Natural killer cell treated with Interleukin-12 subunit alpha and Interleukin-12 subunit beta and Interleukin-15 and Interleukin-18, amount 100 ng/mL, for 72 hours (primary cell): Measurements from ENCODE around the gene IFNB1. TPM values are rescaled to one million over a fixed set of nuclear protein-coding genes. Genes with fewer than 3 reads are reported as not detected.

Experiments
- ATAC-seq, 2 donors: fragments of 150-1000 bp; cut with Tn5 transposase in 1 of 2; sonication (Bioruptor Pico), chemical (Tn5 transposase) in 1 of 2; 2 replicates each; pipeline ENCODE4 v1.10.0; 2021
- DNase-seq: peaks from one replicate; pipeline ENCODE4 v3.0.0; 2022; ENCODE audit warnings: low spot score
- H3K27ac Mint-ChIP-seq, 2 donors: 1 replicate in 1 of 2; 2 replicates in 1 of 2; pipeline ENCODE4 v1.8.0; 2022; ENCODE audit warnings: mixed read lengths in 2 of 2, mild to moderate bottlenecking in 1 of 2, moderate library complexity in 1 of 2
- H3K27me3 Mint-ChIP-seq, 2 donors: 1 replicate in 1 of 2; 2 replicates in 1 of 2; pipeline ENCODE4 v1.8.0; 2022; ENCODE audit warnings: mixed read lengths in 2 of 2
- H3K36me3 Mint-ChIP-seq: one replicate; pipeline ENCODE4 v1.8.0; 2022; ENCODE audit warnings: mixed read lengths
- H3K4me1 Mint-ChIP-seq, 2 donors: 1 replicate in 1 of 2; 2 replicates in 1 of 2; pipeline ENCODE4 v1.8.0; 2022; ENCODE audit warnings: low read depth in 2 of 2, mixed read lengths in 2 of 2, mild to moderate bottlenecking in 1 of 2
- H3K4me3 Mint-ChIP-seq: one replicate; pipeline ENCODE4 v1.8.0; 2022; ENCODE audit warnings: mixed read lengths
- H3K9me3 Mint-ChIP-seq: 2 replicates; pipeline ENCODE4 v1.8.0; 2022; ENCODE audit warnings: mixed read lengths
- total RNA-seq, 2 donors: library from RNA; stranded (reverse); gene quantifications; one replicate each; pipeline ENCODE4 v1.2.3, GENCODE V29; 2022

Gene IFNB1
- total RNA-seq, 2 donors from 2014 or later, result not detected

- DNase-seq (no peak), ATAC-seq (no peak)
- H3K4me3 Mint-ChIP-seq, result no peak overlapping the region
- H3K36me3 Mint-ChIP-seq, result no peaks in the 10 kb centered on the region
- no peak overlapping the region for H3K27ac Mint-ChIP-seq
- H3K9me3 Mint-ChIP-seq, result no peaks in the 10 kb centered on the region
- peaks cover 12 to 13% of the 10 kb centered on the region in 2 donors for H3K4me1 Mint-ChIP-seq
- H3K27me3 Mint-ChIP-seq, result no peaks in the 10 kb centered on the region
Measured at GRCh38 chr9:21085005-21085404, 7.3 kb upstream of the IFNB1 start.

- ATAC-seq, result no peak
- Mint-ChIP-seq H3K4me1 (peaks cover 12 to 13% of the 10 kb centered on the region in 2 donors), H3K4me3 (no peak overlapping the region), H3K27ac (no peak overlapping the region), H3K9me3 (no peaks in the 10 kb centered on the region), H3K27me3 (no peaks in the 10 kb centered on the region), H3K36me3 (no peaks in the 10 kb centered on the region)
- no peak for DNase-seq
Measured at GRCh38 chr9:21084242-21084850, 6.6 kb upstream of the IFNB1 start.

- H3K4me1 Mint-ChIP-seq, result peaks cover 17 to 20% of the 10 kb centered on the region in 2 donors
- no peaks in the 10 kb centered on the region for H3K27me3 Mint-ChIP-seq
- no peak overlapping the region for H3K4me3 Mint-ChIP-seq
- DNase-seq, result no peak
- no peak overlapping the region for H3K27ac Mint-ChIP-seq
- no peak for ATAC-seq
- H3K9me3 Mint-ChIP-seq, result no peaks in the 10 kb centered on the region
- no peaks in the 10 kb centered on the region for H3K36me3 Mint-ChIP-seq
Measured at GRCh38 chr9:21082671-21083070, 4.9 kb upstream of the IFNB1 start.

- ATAC-seq (no peak), DNase-seq (no peak)
- H3K4me1 Mint-ChIP-seq, result peaks cover 17 to 20% of the 10 kb centered on the region in 2 donors
- peak overlapping the region in 1 of 2 donors; percentile 26 for H3K27ac Mint-ChIP-seq
- peak overlapping the region; percentile 28 for H3K4me3 Mint-ChIP-seq
- H3K9me3 Mint-ChIP-seq, result no peaks in the 10 kb centered on the region
- H3K27me3 Mint-ChIP-seq, result no peaks in the 10 kb centered on the region
- H3K36me3 Mint-ChIP-seq, result no peaks in the 10 kb centered on the region
Measured at GRCh38 chr9:21081999-21082398, 4.3 kb upstream of the IFNB1 start.

GRCh38 chr9:21081451-21081850, 3.7 kb upstream of the IFNB1 start:
- DNase-seq (no peak), ATAC-seq (no peak)
- Mint-ChIP-seq H3K36me3 (no peaks in the 10 kb centered on the region), H3K4me1 (peaks cover 17 to 20% of the 10 kb centered on the region in 2 donors), H3K27ac (peak overlapping the region in 1 of 2 donors; percentile 26), H3K9me3 (no peaks in the 10 kb centered on the region), H3K27me3 (no peaks in the 10 kb centered on the region), H3K4me3 (no peak overlapping the region)

GRCh38 chr9:21080793-21081192, 3.1 kb upstream of the IFNB1 start:
- no peak overlapping the region for H3K4me3 Mint-ChIP-seq
- H3K9me3 Mint-ChIP-seq, result no peaks in the 10 kb centered on the region
- no peak overlapping the region for H3K27ac Mint-ChIP-seq
- H3K36me3 Mint-ChIP-seq, result no peaks in the 10 kb centered on the region
- no peaks in the 10 kb centered on the region for H3K27me3 Mint-ChIP-seq
- peaks cover 17 to 20% of the 10 kb centered on the region in 2 donors for H3K4me1 Mint-ChIP-seq
- DNase-seq (no peak), ATAC-seq (no peak)

GRCh38 chr9:21078702-21079101, 960 bp upstream of the IFNB1 start:
- no peaks in the 10 kb centered on the region for H3K36me3 Mint-ChIP-seq
- H3K27ac Mint-ChIP-seq, result peak overlapping the region in 1 of 2 donors; percentile 12

GRCh38 chr9:21075484-21075883, 2.3 kb downstream of the IFNB1 start:
- H3K4me1 Mint-ChIP-seq, result peaks cover 4 to 8% of the 10 kb centered on the region in 2 donors
- no peak for ATAC-seq
- no peak overlapping the region for H3K4me3 Mint-ChIP-seq

More at GRCh38 chr9:21078702-21079101, 960 bp upstream of the IFNB1 start:
- ATAC-seq (no peak), DNase-seq (no peak)
- Mint-ChIP-seq H3K9me3 (no peaks in the 10 kb centered on the region), H3K27me3 (no peaks in the 10 kb centered on the region), H3K4me1 (peaks cover 17 to 20% of the 10 kb centered on the region in 2 donors), H3K4me3 (no peak overlapping the region)

GRCh38 chr9:21070906-21071305, 6.8 kb downstream of the IFNB1 start:
- ATAC-seq (no peak), DNase-seq (no peak)
- H3K27me3 Mint-ChIP-seq, result no peaks in the 10 kb centered on the region
- H3K4me3 Mint-ChIP-seq, result no peak overlapping the region
- no peaks in the 10 kb centered on the region for H3K9me3 Mint-ChIP-seq
- H3K4me1 Mint-ChIP-seq, result no peaks in the 10 kb centered on the region
- no peaks in the 10 kb centered on the region for H3K36me3 Mint-ChIP-seq
- no peak overlapping the region for H3K27ac Mint-ChIP-seq

More at GRCh38 chr9:21075484-21075883, 2.3 kb downstream of the IFNB1 start:
- no peak for DNase-seq
- Mint-ChIP-seq H3K27me3 (no peaks in the 10 kb centered on the region), H3K9me3 (no peaks in the 10 kb centered on the region), H3K27ac (no peak overlapping the region), H3K36me3 (no peaks in the 10 kb centered on the region)

- Mint-ChIP-seq H3K4me1 (no peaks in the 10 kb centered on the region), H3K9me3 (no peaks in the 10 kb centered on the region), H3K27ac (no peak overlapping the region), H3K36me3 (no peaks in the 10 kb centered on the region), H3K4me3 (no peak overlapping the region), H3K27me3 (no peaks in the 10 kb centered on the region)
- no peak for ATAC-seq
- DNase-seq, result no peak
Measured at GRCh38 chr9:21070171-21070571, 7.6 kb downstream of the IFNB1 start.

- no peaks in the 10 kb centered on the region for H3K27me3 Mint-ChIP-seq
- DNase-seq (no peak), ATAC-seq (no peak)
- peak overlapping the region; percentile 40 for H3K4me3 Mint-ChIP-seq
- no peaks in the 10 kb centered on the region for H3K9me3 Mint-ChIP-seq
- H3K27ac Mint-ChIP-seq, result peak overlapping the region in 1 of 2 donors; percentile 12
- peaks cover 16 to 21% of the 10 kb centered on the region in 2 donors for H3K4me1 Mint-ChIP-seq
- no peaks in the 10 kb centered on the region for H3K36me3 Mint-ChIP-seq
Measured at GRCh38 chr9:21060919-21061561, 16.7 kb downstream of the IFNB1 start.

GRCh38 chr9:21056931-21057330, 20.8 kb downstream of the IFNB1 start:
- H3K27me3 Mint-ChIP-seq, result no peaks in the 10 kb centered on the region

GRCh38 chr9:21053851-21054250, 23.9 kb downstream of the IFNB1 start:
- H3K27ac Mint-ChIP-seq, result no peak overlapping the region
- no peak overlapping the region for H3K4me3 Mint-ChIP-seq
- DNase-seq, result no peak
- ATAC-seq, result no peak
- H3K9me3 Mint-ChIP-seq, result peaks cover 3% of the 10 kb centered on the region
- peaks cover 0 to 2% of the 10 kb centered on the region in 2 donors for H3K27me3 Mint-ChIP-seq
- no peaks in the 10 kb centered on the region for H3K36me3 Mint-ChIP-seq
- peaks cover 0 to 3% of the 10 kb centered on the region in 2 donors for H3K4me1 Mint-ChIP-seq

More at GRCh38 chr9:21056931-21057330, 20.8 kb downstream of the IFNB1 start:
- Mint-ChIP-seq H3K4me1 (peaks cover 16 to 20% of the 10 kb centered on the region in 2 donors), H3K9me3 (peaks cover 3% of the 10 kb centered on the region), H3K36me3 (no peaks in the 10 kb centered on the region), H3K27ac (no peak overlapping the region), H3K4me3 (no peak overlapping the region)
- DNase-seq, result no peak
- ATAC-seq, result no peak

GRCh38 chr9:21047281-21047691, 30.5 kb downstream of the IFNB1 start:
- Mint-ChIP-seq H3K4me1 (peaks cover 7% of the 10 kb centered on the region in 2 donors), H3K27me3 (peaks cover 0 to 7% of the 10 kb centered on the region in 2 donors), H3K36me3 (no peaks in the 10 kb centered on the region), H3K27ac (no peak overlapping the region), H3K9me3 (no peaks in the 10 kb centered on the region), H3K4me3 (no peak overlapping the region)
- DNase-seq (no peak), ATAC-seq (no peak)
